Activated naive CD8-positive, alpha-beta T cell treated with anti-CD3 and anti-CD28 coated beads for 36 hours (primary cell): ENCODE measurements around the gene EIF3A. TPM values are rescaled to one million over a fixed set of nuclear protein-coding genes. Genes with fewer than 3 reads are reported as not detected.
"Not testable (repeated sequence)": the region's sequence is repeated elsewhere in the genome, so short reads cannot be mapped to it uniquely, and the experiment has no call there.

Experiments used
- DNase-seq: peaks from one replicate; pipeline ENCODE4 v3.0.0; 2021
- H3K27ac Mint-ChIP-seq: one replicate; pipeline ENCODE4 v1.8.0; 2022; ENCODE audit warnings: mild to moderate bottlenecking, moderate library complexity, mixed read lengths
- H3K27me3 Mint-ChIP-seq: one replicate; pipeline ENCODE4 v1.8.0; 2022; ENCODE audit warnings: mild to moderate bottlenecking, mixed read lengths
- H3K36me3 Mint-ChIP-seq: one replicate; pipeline ENCODE4 v1.8.0; 2021; ENCODE audit warnings: mild to moderate bottlenecking, mixed read lengths
- H3K4me1 Mint-ChIP-seq: one replicate; pipeline ENCODE4 v1.8.0; 2021; ENCODE audit warnings: mixed read lengths
- H3K4me3 Mint-ChIP-seq: one replicate; pipeline ENCODE4 v1.8.0; 2022; ENCODE audit warnings: mild to moderate bottlenecking, moderate library complexity, mixed read lengths
- H3K9me3 Mint-ChIP-seq: one replicate; pipeline ENCODE4 v1.8.0; 2022; ENCODE audit warnings: mixed read lengths
- total RNA-seq, 2 experiments: library from RNA; stranded (reverse); gene quantifications; one replicate each; pipeline ENCODE4 v1.2.3, GENCODE V29; 2021

Gene EIF3A
- total RNA-seq, 2 experiments from 2014 or later = 160 to 163 TPM

DNA sequence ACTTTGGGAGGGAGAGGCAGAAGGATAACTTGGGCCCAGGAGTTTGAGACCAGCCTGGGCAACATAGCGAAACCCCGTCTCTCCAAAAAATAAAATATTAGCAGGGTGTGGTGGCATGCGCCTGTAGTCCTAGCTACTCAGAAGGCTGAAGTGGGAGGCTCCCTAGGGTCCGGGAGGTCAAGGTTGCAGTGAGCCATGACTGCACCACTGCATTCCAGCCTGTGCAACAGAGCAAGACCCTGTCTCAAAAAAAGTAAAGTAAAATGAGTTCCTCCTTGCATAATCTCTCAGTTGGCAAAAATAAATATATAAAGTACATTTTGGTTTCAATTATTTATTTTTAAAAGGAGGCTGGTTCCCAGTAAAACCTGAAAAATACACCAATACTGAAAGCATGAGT lies 39.3 kb downstream of the EIF3A start:
- H3K27me3 Mint-ChIP-seq = no peaks in the 10 kb centered on the region
- no peaks in the 10 kb centered on the region for H3K9me3 Mint-ChIP-seq
- no peak for DNase-seq
- peaks cover 12% of the 10 kb centered on the region for H3K4me1 Mint-ChIP-seq
- H3K27ac Mint-ChIP-seq = no peak overlapping the region
- no peak overlapping the region for H3K4me3 Mint-ChIP-seq
- H3K36me3 Mint-ChIP-seq = peaks cover 60% of the 10 kb centered on the region

- no peaks in the 10 kb centered on the region for H3K27me3 Mint-ChIP-seq
- peaks cover 12% of the 10 kb centered on the region for H3K4me1 Mint-ChIP-seq
- H3K27ac Mint-ChIP-seq = no peak overlapping the region
- H3K9me3 Mint-ChIP-seq = no peaks in the 10 kb centered on the region
- H3K36me3 Mint-ChIP-seq = peaks cover 57% of the 10 kb centered on the region
- H3K4me3 Mint-ChIP-seq = no peak overlapping the region
- no peak for DNase-seq
Measured at GRCh38 chr10:119039161-119039560, 41.5 kb downstream of the EIF3A start.

DNA sequence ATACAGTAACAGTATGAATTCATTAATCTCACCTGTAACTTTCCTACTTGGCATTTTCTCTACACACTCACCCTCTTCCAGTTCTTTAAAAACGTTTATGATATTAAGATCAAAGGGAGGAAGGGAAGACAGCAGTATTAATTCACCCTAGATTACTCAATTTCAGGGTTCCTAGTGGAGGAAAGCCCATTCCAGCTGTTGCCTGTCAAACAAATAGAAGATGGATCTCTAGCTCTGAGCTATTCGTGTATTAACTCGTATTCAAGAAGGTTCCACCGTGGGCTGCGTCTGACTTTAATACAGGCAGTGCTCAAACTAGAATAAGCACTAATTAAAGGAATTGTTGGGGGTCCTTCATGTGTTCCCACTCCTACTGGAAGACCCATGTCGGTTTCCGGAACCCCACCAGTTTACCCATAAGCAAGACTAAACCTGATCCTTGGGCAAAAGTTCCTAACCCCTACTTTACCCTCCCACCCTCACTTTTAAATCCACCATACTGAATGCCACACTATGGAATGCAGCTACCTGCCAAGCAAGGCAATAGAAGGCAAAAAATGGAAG lies 49.0 kb downstream of the EIF3A start:
- Mint-ChIP-seq H3K4me3 (no peak overlapping the region), H3K36me3 (peaks cover 27% of the 10 kb centered on the region)
- no peak for DNase-seq

DNA sequence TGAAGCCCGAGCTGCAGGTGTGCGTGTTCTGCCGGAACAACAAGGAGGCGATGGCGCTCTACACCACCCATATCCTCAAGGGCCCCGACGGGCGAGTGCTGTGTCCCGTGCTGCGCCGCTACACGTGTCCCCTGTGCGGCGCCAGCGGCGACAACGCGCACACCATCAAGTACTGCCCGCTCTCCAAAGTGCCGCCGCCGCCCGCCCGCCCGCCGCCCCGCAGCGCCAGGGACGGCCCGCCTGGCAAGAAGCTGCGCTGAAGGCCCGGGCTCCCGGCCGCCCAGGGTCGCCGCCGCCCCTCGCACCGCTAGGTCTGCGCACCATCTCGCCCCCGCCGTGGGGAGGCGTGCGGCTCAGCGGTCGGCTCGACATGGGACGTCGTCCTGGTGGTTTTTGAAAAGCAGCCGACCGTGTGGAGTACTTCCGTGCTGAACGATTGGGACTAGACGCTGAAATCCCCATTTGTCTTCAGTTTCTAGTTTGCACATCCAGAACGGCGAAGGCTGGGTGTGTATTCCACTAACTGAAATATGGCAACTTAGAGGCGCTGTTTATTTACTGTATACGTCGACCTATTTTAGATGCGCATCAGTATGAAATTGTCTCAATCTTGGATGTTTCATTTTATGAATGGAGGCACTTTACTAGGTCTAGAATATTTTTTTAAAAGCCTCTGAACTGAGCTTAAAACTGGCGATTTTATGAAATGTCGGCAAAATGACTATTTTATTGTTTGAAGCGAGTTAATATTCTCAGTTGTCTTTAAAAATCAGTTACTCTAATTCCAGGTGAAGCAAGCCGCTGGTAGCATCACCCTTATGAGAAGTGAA lies 50.0 kb downstream of the EIF3A start:
- H3K27ac Mint-ChIP-seq = no peak overlapping the region
- peak overlapping the region; percentile 45 for H3K4me3 Mint-ChIP-seq
- H3K27me3 Mint-ChIP-seq = peaks cover 6% of the 10 kb centered on the region
- peaks cover 15% of the 10 kb centered on the region for H3K4me1 Mint-ChIP-seq
- H3K9me3 Mint-ChIP-seq = no peaks in the 10 kb centered on the region
- peak; percentile 66 for DNase-seq
- H3K36me3 Mint-ChIP-seq = peaks cover 23% of the 10 kb centered on the region

More for the DNA sequence above, 49.0 kb downstream of the EIF3A start:
- Mint-ChIP-seq H3K9me3 (no peaks in the 10 kb centered on the region), H3K27me3 (peaks cover 6% of the 10 kb centered on the region), H3K27ac (peak overlapping the region; percentile 17), H3K4me1 (peaks cover 15% of the 10 kb centered on the region)

DNA sequence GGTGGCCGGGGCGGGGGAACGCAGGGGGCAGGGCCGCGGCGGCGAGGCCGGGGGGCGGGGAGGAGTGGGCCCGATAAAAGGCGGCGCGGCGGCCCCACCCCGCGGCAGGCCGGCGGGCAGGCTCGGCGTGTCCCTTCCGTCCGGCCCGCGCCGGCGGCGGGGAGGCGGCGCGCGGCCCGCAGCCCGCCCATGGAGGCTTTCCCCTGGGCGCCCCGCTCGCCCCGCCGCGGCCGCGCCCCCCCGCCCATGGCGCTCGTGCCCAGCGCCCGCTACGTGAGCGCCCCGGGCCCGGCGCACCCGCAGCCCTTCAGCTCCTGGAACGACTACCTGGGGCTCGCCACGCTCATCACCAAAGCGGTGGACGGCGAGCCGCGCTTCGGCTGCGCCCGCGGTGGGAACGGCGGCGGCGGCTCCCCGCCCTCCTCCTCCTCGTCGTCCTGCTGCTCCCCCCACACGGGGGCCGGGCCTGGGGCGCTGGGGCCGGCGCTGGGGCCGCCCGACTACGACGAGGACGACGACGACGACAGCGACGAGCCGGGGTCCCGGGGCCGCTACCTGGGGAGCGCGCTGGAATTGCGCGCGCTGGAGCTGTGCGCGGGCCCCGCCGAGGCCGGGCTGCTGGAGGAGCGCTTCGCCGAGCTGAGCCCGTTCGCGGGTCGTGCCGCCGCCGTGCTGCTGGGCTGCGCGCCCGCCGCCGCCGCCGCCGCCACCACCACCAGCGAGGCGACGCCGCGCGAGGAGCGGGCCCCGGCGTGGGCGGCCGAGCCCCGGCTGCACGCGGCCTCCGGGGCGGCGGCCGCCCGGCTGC lies 50.8 kb downstream of the EIF3A start, which contains the start of gene NANOS1:
Gene NANOS1 (plus strand): TSS at position 102 of the 808 bp plus-strand sequence. CDS start 88 bp downstream, at position 190.
- H3K4me1 Mint-ChIP-seq = peaks cover 15% of the 10 kb centered on the region
- peak; percentile 41 for DNase-seq
- peaks cover 6% of the 10 kb centered on the region for H3K27me3 Mint-ChIP-seq
- H3K4me3 Mint-ChIP-seq = peak within 1 kb of the TSS; percentile 45
- H3K9me3 Mint-ChIP-seq = no peaks in the 10 kb centered on the region
- peaks cover 23% of the 10 kb centered on the region for H3K36me3 Mint-ChIP-seq
- no peak within 1 kb of the TSS for H3K27ac Mint-ChIP-seq

- peaks cover 15% of the 10 kb centered on the region for H3K4me1 Mint-ChIP-seq
- H3K4me3 Mint-ChIP-seq = peak overlapping the region; percentile 45
- H3K27me3 Mint-ChIP-seq = peaks cover 6% of the 10 kb centered on the region
- H3K27ac Mint-ChIP-seq = no peak overlapping the region
- H3K36me3 Mint-ChIP-seq = peaks cover 16% of the 10 kb centered on the region
- DNase-seq = peak; percentile 85
- H3K9me3 Mint-ChIP-seq = no peaks in the 10 kb centered on the region
Measured at GRCh38 chr10:119028900-119029612, 51.6 kb downstream of the EIF3A start.

GRCh38 chr10:119028445-119028899 lies 52.1 kb downstream of the EIF3A start:
- Mint-ChIP-seq H3K4me1 (peaks cover 14% of the 10 kb centered on the region), H3K36me3 (peaks cover 12% of the 10 kb centered on the region), H3K4me3 (peak overlapping the region; percentile 33)
- not testable (repeated sequence) for H3K9me3 Mint-ChIP-seq, H3K27me3 Mint-ChIP-seq, DNase-seq, H3K27ac Mint-ChIP-seq

- Mint-ChIP-seq H3K4me3 (no peak overlapping the region), H3K4me1 (peaks cover 10% of the 10 kb centered on the region), H3K9me3 (no peaks in the 10 kb centered on the region), H3K27me3 (peaks cover 6% of the 10 kb centered on the region), H3K36me3 (peaks cover 2% of the 10 kb centered on the region), H3K27ac (no peak overlapping the region)
- DNase-seq = no peak
Measured at GRCh38 chr10:119026301-119027110, 54.1 kb downstream of the EIF3A start.

GRCh38 chr10:119025776-119026175 lies 54.8 kb downstream of the EIF3A start:
- H3K9me3 Mint-ChIP-seq = no peaks in the 10 kb centered on the region
- peaks cover 2% of the 10 kb centered on the region for H3K4me1 Mint-ChIP-seq
- H3K27ac Mint-ChIP-seq = no peak overlapping the region
- no peak for DNase-seq
- no peaks in the 10 kb centered on the region for H3K36me3 Mint-ChIP-seq
- peaks cover 6% of the 10 kb centered on the region for H3K27me3 Mint-ChIP-seq
- H3K4me3 Mint-ChIP-seq = no peak overlapping the region

GRCh38 chr10:119025336-119025735 lies 55.3 kb downstream of the EIF3A start:
- H3K27ac Mint-ChIP-seq = no peak overlapping the region
- no peak for DNase-seq
- peaks cover 6% of the 10 kb centered on the region for H3K27me3 Mint-ChIP-seq
- no peaks in the 10 kb centered on the region for H3K36me3 Mint-ChIP-seq
- no peaks in the 10 kb centered on the region for H3K4me1 Mint-ChIP-seq
- H3K9me3 Mint-ChIP-seq = no peaks in the 10 kb centered on the region
- no peak overlapping the region for H3K4me3 Mint-ChIP-seq

DNA sequence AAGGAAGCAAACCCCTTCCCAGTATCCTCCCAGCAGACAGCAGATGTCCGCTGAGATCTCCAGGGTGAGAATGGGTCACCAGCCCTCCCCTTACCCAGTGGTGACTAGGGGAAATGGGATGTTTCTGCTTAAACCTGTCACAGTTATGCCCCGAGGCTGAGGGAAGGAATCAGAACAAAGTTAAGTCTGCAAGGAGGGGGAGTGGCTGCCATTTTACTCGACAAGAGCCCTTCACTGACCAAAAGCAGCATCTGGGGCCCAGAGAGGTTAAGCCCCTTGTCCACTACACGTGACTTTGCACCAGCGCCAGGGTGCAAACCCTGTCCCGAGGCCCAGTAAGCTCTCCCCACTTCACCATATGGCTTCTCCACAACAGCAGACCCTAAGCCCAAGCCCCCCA lies 55.7 kb downstream of the EIF3A start:
- Mint-ChIP-seq H3K4me3 (no peak overlapping the region), H3K9me3 (no peaks in the 10 kb centered on the region), H3K27ac (no peak overlapping the region), H3K36me3 (no peaks in the 10 kb centered on the region), H3K27me3 (peaks cover 6% of the 10 kb centered on the region), H3K4me1 (no peaks in the 10 kb centered on the region)
- DNase-seq = no peak

DNA sequence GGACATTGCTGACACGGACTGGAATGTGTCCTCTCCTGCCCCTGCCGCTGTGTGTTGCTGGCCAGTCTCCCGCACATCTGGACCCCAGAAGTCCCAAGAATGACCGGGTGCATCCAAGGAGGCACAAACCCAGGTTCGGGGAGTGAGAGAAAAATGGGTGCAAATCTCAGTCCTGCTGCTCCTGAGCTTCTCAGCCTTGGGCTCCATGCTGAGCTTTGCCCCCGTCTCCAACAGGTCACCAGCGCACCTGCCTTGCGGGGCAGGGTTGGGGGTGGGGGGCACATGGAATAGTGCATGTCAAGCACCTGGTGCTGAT lies 57.1 kb downstream of the EIF3A start:
- H3K4me1 Mint-ChIP-seq = no peaks in the 10 kb centered on the region
- no peak for DNase-seq
- H3K9me3 Mint-ChIP-seq = peaks cover 2% of the 10 kb centered on the region
- H3K4me3 Mint-ChIP-seq = no peak overlapping the region
- H3K27ac Mint-ChIP-seq = no peak overlapping the region
- H3K36me3 Mint-ChIP-seq = no peaks in the 10 kb centered on the region
- H3K27me3 Mint-ChIP-seq = peaks cover 6% of the 10 kb centered on the region

GRCh38 chr10:119022846-119023552 lies 57.6 kb downstream of the EIF3A start:
- no peak for DNase-seq
- no peak overlapping the region for H3K27ac Mint-ChIP-seq

DNA sequence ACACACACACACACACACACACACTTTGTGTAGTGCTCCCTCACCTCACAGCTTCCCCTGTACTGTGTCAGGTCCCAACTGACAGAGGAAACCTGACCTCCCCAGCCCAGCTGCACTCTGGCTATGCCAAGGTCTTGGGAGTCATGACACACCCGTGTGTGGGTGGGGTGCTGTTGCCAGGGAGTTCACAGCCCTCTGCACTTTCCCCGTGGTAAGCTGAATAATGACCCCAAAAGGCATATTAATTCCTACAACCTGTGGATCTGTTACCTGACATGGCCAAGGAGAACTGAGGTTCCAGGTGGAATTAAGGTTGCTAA lies 60.0 kb downstream of the EIF3A start:
- no peak overlapping the region for H3K4me3 Mint-ChIP-seq
- H3K36me3 Mint-ChIP-seq = no peaks in the 10 kb centered on the region
- peak; percentile 22 for DNase-seq
- H3K4me1 Mint-ChIP-seq = no peaks in the 10 kb centered on the region
- H3K9me3 Mint-ChIP-seq = peaks cover 2% of the 10 kb centered on the region
- no peaks in the 10 kb centered on the region for H3K27me3 Mint-ChIP-seq
- H3K27ac Mint-ChIP-seq = no peak overlapping the region

More at GRCh38 chr10:119022846-119023552, 57.6 kb downstream of the EIF3A start:
- no peaks in the 10 kb centered on the region for H3K36me3 Mint-ChIP-seq
- no peaks in the 10 kb centered on the region for H3K4me1 Mint-ChIP-seq
- H3K9me3 Mint-ChIP-seq = peaks cover 2% of the 10 kb centered on the region
- no peak overlapping the region for H3K4me3 Mint-ChIP-seq
- peaks cover 1% of the 10 kb centered on the region for H3K27me3 Mint-ChIP-seq
